Measurements from ENCODE around the gene EGFL7.

Gene EGFL7

GRCh38 chr9:136644343-136644592 lies 18.4 kb upstream of the EGFL7 start:
- DNase-seq (ENCODE audit: low spot score), result peak; percentile 54

GRCh38 chr9:136644593-136645351 lies 17.9 kb upstream of the EGFL7 start:
- DNase-seq (ENCODE audit: low spot score), result no peak

- DNase-seq (ENCODE audit: low spot score), result no peak
Observed at GRCh38 chr9:136645352-136645902, 17.3 kb upstream of the EGFL7 start.

GRCh38 chr9:136645903-136646754 lies 16.6 kb upstream of the EGFL7 start:
- peak; percentile 68 for DNase-seq (ENCODE audit: low spot score)

- DNase-seq (ENCODE audit: low spot score), result no peak
Observed at GRCh38 chr9:136646827-136647711, 15.6 kb upstream of the EGFL7 start.

GRCh38 chr9:136648751-136649150 lies 14.0 kb upstream of the EGFL7 start:
- no peak for DNase-seq (ENCODE audit: low spot score)

GRCh38 chr9:136650021-136650420 lies 12.7 kb upstream of the EGFL7 start:
- no peak for DNase-seq (ENCODE audit: low spot score)

- DNase-seq (ENCODE audit: low spot score), result no peak
Observed at GRCh38 chr9:136650648-136651047, 12.1 kb upstream of the EGFL7 start.

GRCh38 chr9:136651860-136652259 lies 10.9 kb upstream of the EGFL7 start:
- no peak for DNase-seq (ENCODE audit: low spot score)

GRCh38 chr9:136653323-136654079 lies 9.2 kb upstream of the EGFL7 start:
- no peak for DNase-seq (ENCODE audit: low spot score)

- DNase-seq (ENCODE audit: low spot score), result no peak
Observed at GRCh38 chr9:136654820-136655535, 7.7 kb upstream of the EGFL7 start.

- DNase-seq (ENCODE audit: low spot score), result no peak
Observed at GRCh38 chr9:136655536-136656182, 7.1 kb upstream of the EGFL7 start.

- DNase-seq (ENCODE audit: low spot score), result no peak
Observed at GRCh38 chr9:136656183-136656738, 6.5 kb upstream of the EGFL7 start.

- no peak for DNase-seq (ENCODE audit: low spot score)
Observed at GRCh38 chr9:136656795-136657611, 5.7 kb upstream of the EGFL7 start.

- no peak for DNase-seq (ENCODE audit: low spot score)
Observed at GRCh38 chr9:136657974-136658848, 4.5 kb upstream of the EGFL7 start.

- no peak for DNase-seq (ENCODE audit: low spot score)
Observed at GRCh38 chr9:136658849-136659535, 3.7 kb upstream of the EGFL7 start.

Data from SK-N-DZ (cell line).